GM18505 (cell line): ENCODE results near the gene CD276.
"Not testable (repeated sequence)": the region's sequence is repeated elsewhere in the genome, so short reads cannot be mapped to it uniquely, and the experiment has no call there.

Experiments
- ATAC-seq: cut with Tn5 transposase; IDR thresholded peaks from one replicate; pipeline ENCODE4 v1.9.1; 2021; ENCODE audit not compliant: unreplicated experiment
- POLR2A ChIP-seq: IDR thresholded peaks from 4 replicates; pipeline ENCODE4 v1.6.1; 2011; ENCODE audit warnings: borderline replicate concordance; ENCODE audit not compliant: insufficient read depth, insufficient read length; ENCODE audit errors: extremely low read depth

The CD276 gene

GRCh38 chr15:73683777-73684580, at the start of gene CD276:
Gene CD276 (plus strand): TSS chr15:73684383. CDS start chr15:73699640, 15,257 bp downstream.
- no peak for TF ChIP-seq POLR2A
- ATAC-seq, result no peak

DNA sequence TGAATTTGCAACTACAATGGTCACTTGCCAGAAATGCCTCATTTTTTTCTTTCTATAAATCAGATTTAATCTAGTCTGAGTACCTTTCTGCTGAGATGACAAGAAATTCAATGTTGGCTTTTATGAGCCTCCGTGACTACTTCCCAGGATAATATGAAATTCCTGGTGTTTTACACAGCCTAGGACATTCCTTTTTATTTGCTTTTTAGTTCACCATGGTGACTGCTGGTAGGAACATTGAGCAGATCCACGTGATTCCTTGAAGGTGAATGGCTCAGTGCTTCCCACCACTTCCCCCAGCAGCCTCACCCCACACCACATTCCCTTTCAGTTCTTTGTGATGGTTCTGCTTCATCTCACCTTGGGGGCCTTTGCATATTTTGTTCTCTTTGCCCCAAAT, 46.7 kb upstream of the CD276 start:
- no peak for ATAC-seq
- TF ChIP-seq POLR2A, result no peak

DNA sequence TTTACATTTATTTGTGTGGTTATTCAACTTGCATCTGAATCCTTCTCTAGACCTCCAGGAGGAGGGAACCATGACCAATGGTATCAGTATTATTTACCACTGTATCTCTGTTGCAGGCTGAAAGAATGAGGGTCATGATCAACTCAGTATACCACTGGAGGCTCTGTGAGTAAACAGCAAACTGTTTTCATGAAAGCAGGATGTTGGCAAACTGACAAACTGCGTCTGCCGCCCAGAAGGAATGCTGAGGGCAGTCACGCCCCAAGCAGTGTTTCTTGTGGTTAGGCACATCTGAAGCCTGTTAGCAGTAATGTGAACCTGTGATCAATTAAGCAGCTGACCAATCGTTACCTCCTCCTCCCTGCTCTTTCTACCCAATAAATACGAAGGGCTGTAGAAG, 44.7 kb upstream of the CD276 start:
- ATAC-seq, result not testable (repeated sequence)

DNA sequence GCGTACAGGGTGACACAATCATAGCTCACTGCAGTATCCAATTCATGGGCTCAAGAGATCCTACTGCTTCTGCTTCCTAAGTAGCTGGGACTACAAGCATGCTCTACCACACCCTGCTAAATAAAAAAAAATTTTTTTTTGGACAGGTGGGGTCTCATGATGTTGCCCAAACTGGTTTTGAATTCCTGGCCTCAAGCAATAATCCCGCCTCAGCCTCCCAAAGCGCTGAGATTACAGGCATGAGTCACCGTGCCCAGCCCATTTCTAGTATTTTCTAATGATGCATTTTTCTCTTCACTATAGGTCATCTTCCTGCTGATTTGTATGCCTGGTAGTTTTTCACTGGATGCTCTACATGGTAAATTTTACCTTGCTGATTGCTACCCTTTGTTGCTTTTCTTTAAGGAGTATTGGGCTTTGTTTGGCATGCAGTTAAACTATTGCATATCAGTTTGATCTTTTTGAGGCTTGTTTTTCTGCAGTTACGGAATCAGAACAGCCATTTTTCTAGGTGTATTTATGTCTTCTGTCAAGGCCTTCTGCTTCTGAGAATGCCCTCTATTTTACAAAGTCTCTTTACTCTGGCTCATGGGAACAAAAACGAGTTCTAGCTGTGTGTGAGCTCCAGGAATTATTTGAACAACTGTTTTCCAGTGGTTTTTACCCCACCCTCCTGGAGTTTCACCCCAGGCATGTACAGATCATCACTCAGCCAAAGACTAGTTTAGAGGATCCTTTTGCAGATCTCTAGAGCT, 36.7 kb upstream of the CD276 start:
- ATAC-seq, result no peak
- TF ChIP-seq POLR2A, result no peak

GRCh38 chr15:73648014-73648295, 36.2 kb upstream of the CD276 start:
- no peak for ATAC-seq
- TF ChIP-seq POLR2A, result no peak

GRCh38 chr15:73650416-73651126, 33.6 kb upstream of the CD276 start:
- no peak for TF ChIP-seq POLR2A

DNA sequence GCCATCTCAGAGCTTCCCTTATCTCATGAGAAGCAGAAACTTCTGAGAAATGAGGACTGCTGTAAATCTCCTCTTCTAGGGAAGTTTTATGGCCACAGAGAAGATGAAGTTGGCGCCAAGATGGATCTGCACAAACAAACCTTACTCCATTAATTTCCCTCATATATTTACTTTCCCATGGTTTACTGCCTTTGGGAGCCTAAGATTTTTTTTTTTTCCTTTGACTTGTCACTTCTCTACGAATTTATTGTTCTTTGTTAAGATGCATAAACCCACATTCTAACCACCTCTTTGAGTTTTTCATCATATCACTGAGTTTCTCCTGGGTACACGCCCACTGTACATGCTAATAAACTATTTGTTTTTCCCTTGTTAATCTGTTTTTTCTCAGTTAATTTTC, 29.5 kb upstream of the CD276 start:
- no peak for ATAC-seq
- TF ChIP-seq POLR2A, result no peak

More at GRCh38 chr15:73650416-73651126, 33.6 kb upstream of the CD276 start:
- no peak for ATAC-seq

DNA sequence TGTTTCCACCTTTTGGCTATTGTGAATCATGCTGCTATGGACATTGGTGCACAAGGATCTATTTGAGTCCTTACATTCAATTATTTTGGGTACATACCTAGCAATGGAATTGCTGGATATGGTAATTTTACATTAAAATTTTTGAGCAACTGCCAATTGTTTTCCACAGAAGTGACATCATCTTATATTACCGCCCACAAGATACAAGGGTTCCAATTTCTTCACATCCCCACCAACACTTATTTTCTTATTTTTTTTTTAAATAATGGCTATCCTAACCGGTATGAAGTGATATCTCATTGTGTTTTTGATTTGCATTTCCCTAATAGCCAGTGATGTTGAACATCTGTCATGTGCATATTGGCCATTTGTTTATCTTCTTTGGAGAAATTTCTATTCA, 28.5 kb upstream of the CD276 start:
- TF ChIP-seq POLR2A, result no peak
- ATAC-seq, result no peak

DNA sequence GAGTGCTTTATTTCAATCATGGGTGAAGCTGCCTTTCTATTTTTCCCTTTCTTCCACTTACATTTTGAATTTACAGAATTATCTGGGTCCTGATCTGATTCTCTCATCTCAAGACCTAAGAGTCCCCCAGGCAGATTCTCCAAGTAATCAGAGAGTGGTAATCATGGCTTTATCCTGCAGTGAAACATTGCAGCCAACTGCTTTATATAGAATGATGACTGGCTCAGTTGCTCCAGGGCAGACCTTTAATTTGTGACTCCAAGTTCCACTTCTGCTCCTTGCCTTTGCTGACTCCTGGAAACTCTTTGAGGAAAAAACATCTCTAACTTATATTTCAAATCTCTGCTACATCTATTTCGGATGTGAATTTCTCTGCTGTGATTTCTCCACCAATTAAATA, 25.5 kb upstream of the CD276 start:
- no peak for TF ChIP-seq POLR2A

DNA sequence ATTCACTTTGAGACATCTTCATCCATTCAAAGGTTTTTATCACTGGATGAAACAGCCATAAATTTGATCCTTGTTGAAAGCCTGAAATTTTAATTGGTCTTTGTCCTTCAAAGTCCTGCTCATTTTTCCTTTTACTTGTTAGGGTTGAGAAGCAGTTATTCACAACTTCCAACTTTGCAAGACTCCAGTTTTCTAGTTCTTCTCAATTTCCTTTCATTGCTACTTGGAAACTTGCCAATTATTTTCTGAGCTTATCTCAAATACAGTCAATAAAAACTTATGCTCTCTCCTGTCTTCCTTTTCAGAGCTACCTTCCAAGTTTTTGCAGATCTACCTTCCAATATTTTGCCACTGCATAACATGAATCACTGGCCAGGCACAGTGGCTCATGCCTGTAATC, 23.7 kb upstream of the CD276 start:
- no peak for ATAC-seq
- no peak for TF ChIP-seq POLR2A

More for the DNA sequence above, 25.5 kb upstream of the CD276 start:
- no peak for ATAC-seq

- TF ChIP-seq POLR2A, result no peak
- ATAC-seq, result no peak
Observed at GRCh38 chr15:73674587-73674986, 9.6 kb upstream of the CD276 start.

DNA sequence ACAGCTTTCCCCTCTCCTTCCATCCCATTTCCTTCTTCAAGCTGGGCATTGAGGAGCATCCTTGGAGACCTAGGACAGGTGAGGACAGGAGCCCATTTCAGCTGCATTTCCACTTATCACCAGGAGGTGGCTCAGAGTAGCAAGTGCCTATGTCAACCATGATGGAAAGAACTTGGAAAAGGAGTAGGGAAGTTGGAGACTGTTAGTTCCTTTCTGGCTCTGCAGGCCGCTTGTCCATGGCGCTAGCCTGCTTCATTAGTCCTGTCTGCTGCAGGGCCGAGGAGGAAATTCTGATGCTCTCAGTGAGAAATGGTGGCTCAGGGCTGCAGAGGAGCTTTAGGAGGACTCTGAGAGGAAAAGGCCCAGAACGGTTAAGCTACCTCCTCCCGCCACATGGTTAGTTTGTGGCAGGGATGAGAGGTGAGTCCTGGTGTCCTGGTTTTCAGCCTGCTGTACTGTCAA, 7.0 kb upstream of the CD276 start:
- no peak for ATAC-seq
- no peak for TF ChIP-seq POLR2A

DNA sequence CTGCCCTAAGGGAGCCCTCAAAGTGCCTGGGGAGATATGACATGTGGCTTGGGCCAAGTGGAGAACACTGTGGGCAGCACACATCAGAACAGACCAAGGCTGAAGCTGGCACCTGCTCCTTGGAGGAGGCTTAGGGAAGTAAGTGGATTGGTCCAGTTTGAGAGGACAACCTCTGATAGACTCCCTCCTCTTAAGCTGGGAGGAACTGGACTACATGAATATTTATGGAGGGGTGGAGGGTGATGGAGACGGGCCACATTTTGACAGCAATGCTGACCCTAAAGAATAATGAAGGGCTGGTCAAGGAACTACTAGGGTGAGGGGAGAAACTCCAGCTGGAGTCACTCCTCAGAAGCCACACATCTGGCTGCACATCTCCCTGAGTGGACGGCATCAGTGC, 6.5 kb upstream of the CD276 start:
- TF ChIP-seq POLR2A, result no peak
- ATAC-seq, result no peak

- TF ChIP-seq POLR2A, result no peak
- ATAC-seq, result no peak
Observed at GRCh38 chr15:73678498-73678897, 5.7 kb upstream of the CD276 start.

DNA sequence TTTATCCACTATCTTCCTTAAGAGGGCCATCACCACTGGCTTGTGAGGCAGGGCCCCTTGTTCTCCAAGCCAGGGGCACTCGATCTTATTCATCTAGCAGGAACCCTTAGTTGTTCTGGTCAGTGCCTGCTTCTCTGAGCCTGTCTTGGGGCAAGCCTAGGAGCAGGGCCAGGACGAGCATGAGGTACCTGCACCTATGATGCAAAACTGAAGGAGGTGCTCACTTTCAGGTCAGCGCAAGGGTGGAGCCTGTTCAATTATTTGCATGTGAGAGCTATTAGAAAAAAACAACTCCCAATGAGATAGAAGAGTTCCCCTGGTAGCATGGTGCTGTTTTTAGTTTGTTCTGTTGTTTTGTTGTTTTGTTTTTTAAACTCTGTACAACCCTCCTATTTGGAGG, 5.0 kb upstream of the CD276 start:
- no peak for TF ChIP-seq POLR2A
- ATAC-seq, result no peak

GRCh38 chr15:73679964-73680363, 4.2 kb upstream of the CD276 start:
- ATAC-seq, result no peak
- no peak for TF ChIP-seq POLR2A
